ENCODE data around the gene NFATC1.

NFATC1 gene

DNA sequence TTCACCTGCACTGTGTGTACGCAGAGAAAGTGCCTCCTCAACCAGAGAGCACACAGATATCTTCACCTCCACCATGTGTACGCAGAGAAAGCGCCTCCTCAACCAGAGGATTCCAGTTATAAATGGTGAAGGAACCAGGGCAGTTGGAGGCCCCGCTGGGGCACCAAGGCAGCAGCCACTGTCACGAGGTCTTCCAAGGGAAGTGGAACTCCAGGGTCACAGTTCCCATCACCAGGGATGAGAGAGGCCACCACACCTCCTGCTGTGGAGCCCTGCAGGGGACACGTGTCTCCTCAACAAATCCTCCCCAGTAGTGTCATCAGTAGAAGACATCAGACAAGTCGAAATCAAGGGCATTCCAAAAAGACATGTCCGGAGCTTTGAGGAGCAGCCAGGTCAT is 28.2 kb upstream of the NFATC1 start:
- H3K27me3 ChIP-seq (ENCODE audit: insufficient read depth, low read length, poor library complexity): no peaks in the 10 kb centered on the region
- ATAC-seq (ENCODE audit: insufficient read depth, low read depth): no peak
- DNase-seq: no peak
- H2AFZ ChIP-seq (ENCODE audit: low read depth, low read length): no peak overlapping the region
- no peak overlapping the region for H3K4me3 ChIP-seq (ENCODE audit: low read depth in 1 of 2, low read length in 2 of 2)
- H3K27ac ChIP-seq (ENCODE audit: low read length): no peak overlapping the region
- no peaks in the 10 kb centered on the region for H4K20me1 ChIP-seq (ENCODE audit: insufficient read depth, low read length)
- H3K4me1 ChIP-seq (ENCODE audit: insufficient read depth, low read length): no peaks in the 10 kb centered on the region
- no peak overlapping the region for H3K4me2 ChIP-seq (ENCODE audit: insufficient read depth, low read length)
- no peaks in the 10 kb centered on the region for H3K9me3 ChIP-seq (ENCODE audit: insufficient read depth, low read length, severe bottlenecking)
- TF ChIP-seq EZH2 (IDR thresholded peaks at IDR 0.05; ENCODE audit: borderline replicate concordance, low read depth, low read length, severe bottlenecking): no peak
- TF ChIP-seq, protein P1, sequence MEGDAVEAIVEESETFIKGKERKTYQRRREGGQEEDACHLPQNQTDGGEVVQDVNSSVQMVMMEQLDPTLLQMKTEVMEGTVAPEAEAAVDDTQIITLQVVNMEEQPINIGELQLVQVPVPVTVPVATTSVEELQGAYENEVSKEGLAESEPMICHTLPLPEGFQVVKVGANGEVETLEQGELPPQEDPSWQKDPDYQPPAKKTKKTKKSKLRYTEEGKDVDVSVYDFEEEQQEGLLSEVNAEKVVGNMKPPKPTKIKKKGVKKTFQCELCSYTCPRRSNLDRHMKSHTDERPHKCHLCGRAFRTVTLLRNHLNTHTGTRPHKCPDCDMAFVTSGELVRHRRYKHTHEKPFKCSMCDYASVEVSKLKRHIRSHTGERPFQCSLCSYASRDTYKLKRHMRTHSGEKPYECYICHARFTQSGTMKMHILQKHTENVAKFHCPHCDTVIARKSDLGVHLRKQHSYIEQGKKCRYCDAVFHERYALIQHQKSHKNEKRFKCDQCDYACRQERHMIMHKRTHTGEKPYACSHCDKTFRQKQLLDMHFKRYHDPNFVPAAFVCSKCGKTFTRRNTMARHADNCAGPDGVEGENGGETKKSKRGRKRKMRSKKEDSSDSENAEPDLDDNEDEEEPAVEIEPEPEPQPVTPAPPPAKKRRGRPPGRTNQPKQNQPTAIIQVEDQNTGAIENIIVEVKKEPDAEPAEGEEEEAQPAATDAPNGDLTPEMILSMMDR (IDR thresholded peaks at IDR 0.05; ENCODE audit: borderline replicate concordance, extremely low read depth, low read length, poor library complexity, severe bottlenecking): no peak
- no peak overlapping the region for H3K9ac ChIP-seq (ENCODE audit: low read depth, low read length)
- no peaks in the 10 kb centered on the region for H3K79me2 ChIP-seq (ENCODE audit: insufficient read depth, low read length)
- peaks cover 16% of the 10 kb centered on the region; the same call in 1 of the 2 replicates for H3K36me3 ChIP-seq (ENCODE audit: insufficient read depth, low read length)

DNA sequence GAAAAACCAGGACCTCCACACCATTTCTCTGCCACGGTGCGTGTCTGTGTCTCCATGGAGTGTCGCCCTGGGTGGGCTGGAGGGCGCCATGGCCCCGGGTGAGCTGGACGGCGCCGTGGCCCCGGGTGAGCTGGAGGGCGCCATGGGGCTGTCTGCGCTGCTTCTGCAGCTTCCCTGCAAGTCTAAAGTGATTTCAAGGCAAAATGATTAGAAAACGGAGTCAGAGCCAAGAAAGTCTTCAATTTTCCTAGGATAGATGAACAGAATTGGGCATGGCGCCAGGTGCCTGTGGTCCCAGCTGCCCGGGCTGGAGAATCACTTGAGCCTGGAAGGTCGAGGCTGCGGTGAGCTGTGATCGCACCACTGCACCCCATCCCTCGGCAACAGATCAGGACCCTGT is 27.7 kb upstream of the NFATC1 start:
- ATAC-seq (ENCODE audit: insufficient read depth, low read depth) (no peak), DNase-seq (no peak)
- Histone ChIP-seq H3K27ac (ENCODE audit: low read length) (no peak overlapping the region), H3K79me2 (ENCODE audit: insufficient read depth, low read length) (no peaks in the 10 kb centered on the region), H3K4me1 (ENCODE audit: insufficient read depth, low read length) (no peaks in the 10 kb centered on the region), H3K9ac (ENCODE audit: low read depth, low read length) (no peak overlapping the region), H3K36me3 (ENCODE audit: insufficient read depth, low read length) (peaks cover 14% of the 10 kb centered on the region; the same call in 1 of the 2 replicates), H3K9me3 (ENCODE audit: insufficient read depth, low read length, severe bottlenecking) (no peaks in the 10 kb centered on the region), H3K4me3 (ENCODE audit: low read depth in 1 of 2, low read length in 2 of 2) (no peak overlapping the region), H3K27me3 (ENCODE audit: insufficient read depth, low read length, poor library complexity) (no peaks in the 10 kb centered on the region), H4K20me1 (ENCODE audit: insufficient read depth, low read length) (no peaks in the 10 kb centered on the region), H3K4me2 (ENCODE audit: insufficient read depth, low read length) (no peak overlapping the region), H2AFZ (ENCODE audit: low read depth, low read length) (no peak overlapping the region)
- no peak for TF ChIP-seq EZH2 (IDR thresholded peaks at IDR 0.05; ENCODE audit: borderline replicate concordance, low read depth, low read length, severe bottlenecking)
- TF ChIP-seq, protein P1 (IDR thresholded peaks at IDR 0.05; ENCODE audit: borderline replicate concordance, extremely low read depth, low read length, poor library complexity, severe bottlenecking): no peak

- Histone ChIP-seq H3K4me2 (ENCODE audit: insufficient read depth, low read length) (no peak overlapping the region), H3K27ac (ENCODE audit: low read length) (no peak overlapping the region), H3K4me1 (ENCODE audit: insufficient read depth, low read length) (no peaks in the 10 kb centered on the region), H2AFZ (ENCODE audit: low read depth, low read length) (no peak overlapping the region), H3K27me3 (ENCODE audit: insufficient read depth, low read length, poor library complexity) (no peaks in the 10 kb centered on the region), H3K9me3 (ENCODE audit: insufficient read depth, low read length, severe bottlenecking) (no peaks in the 10 kb centered on the region), H4K20me1 (ENCODE audit: insufficient read depth, low read length) (no peaks in the 10 kb centered on the region), H3K4me3 (ENCODE audit: low read depth in 1 of 2, low read length in 2 of 2) (no peak overlapping the region), H3K9ac (ENCODE audit: low read depth, low read length) (no peak overlapping the region), H3K79me2 (ENCODE audit: insufficient read depth, low read length) (no peaks in the 10 kb centered on the region), H3K36me3 (ENCODE audit: insufficient read depth, low read length) (peaks cover 9% of the 10 kb centered on the region; the same call in 1 of the 2 replicates)
- TF ChIP-seq EZH2 (IDR thresholded peaks at IDR 0.05; ENCODE audit: borderline replicate concordance, low read depth, low read length, severe bottlenecking): no peak
- TF ChIP-seq, protein P1 (IDR thresholded peaks at IDR 0.05; ENCODE audit: borderline replicate concordance, extremely low read depth, low read length, poor library complexity, severe bottlenecking): no peak
- peak; percentile 29; the same call in 1 of the 3 replicates for ATAC-seq (ENCODE audit: insufficient read depth, low read depth)
- no peak for DNase-seq
Measured at GRCh38 chr18:79368681-79369080, 27.0 kb upstream of the NFATC1 start.

Data from DND-41 (cell line).